GM21619 (cell line): ENCODE results near the gene TAOK3.
A peak's percentile ranks its signal among the peaks of the same experiment; 100 is the strongest.
"Not testable (repeated sequence)": the region's sequence is repeated elsewhere in the genome, so short reads cannot be mapped to it uniquely, and the experiment has no call there.

Experiments used
- ATAC-seq: cut with Tn5 transposase; IDR thresholded peaks from one replicate; pipeline ENCODE4 v1.9.1; 2021; ENCODE audit not compliant: unreplicated experiment

The TAOK3 gene

GRCh38 chr12:118145113-118145797 is 227.5 kb downstream of the TAOK3 start:
- peak; percentile 66 for ATAC-seq

DNA sequence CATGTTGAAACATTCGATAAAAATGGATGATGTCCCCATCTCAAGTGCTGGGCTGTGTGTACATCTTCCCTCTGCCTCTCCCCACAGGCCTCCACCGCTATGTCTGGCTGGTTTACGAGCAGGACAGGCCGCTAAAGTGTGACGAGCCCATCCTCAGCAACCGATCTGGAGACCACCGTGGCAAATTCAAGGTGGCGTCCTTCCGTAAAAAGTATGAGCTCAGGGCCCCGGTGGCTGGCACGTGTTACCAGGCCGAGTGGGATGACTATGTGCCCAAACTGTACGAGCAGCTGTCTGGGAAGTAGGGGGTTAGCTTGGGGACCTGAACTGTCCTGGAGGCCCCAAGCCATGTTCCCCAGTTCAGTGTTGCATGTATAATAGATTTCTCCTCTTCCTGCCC is 228.2 kb downstream of the TAOK3 start:
- ATAC-seq, result no peak

DNA sequence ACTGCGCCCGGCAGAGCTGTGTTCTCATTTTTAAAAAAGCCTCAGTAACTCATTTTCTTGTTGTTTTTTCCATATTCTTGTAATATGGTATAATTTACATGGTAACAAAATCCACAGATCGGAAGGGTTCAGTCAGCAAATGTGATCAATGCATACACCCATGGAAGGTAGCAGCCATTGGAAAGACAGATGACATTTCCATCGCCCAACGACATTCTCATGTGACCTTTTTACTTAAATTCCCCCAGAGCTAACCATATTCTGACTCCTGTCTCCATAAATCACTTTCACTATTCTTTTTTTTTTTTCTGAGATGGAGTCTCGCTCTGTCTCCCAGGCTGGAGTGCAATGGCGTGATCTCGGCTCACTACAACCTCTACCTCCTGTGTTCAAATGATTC is 231.9 kb downstream of the TAOK3 start:
- ATAC-seq, result no peak

- no peak for ATAC-seq
Observed at GRCh38 chr12:118137148-118137678, 235.5 kb downstream of the TAOK3 start.

DNA sequence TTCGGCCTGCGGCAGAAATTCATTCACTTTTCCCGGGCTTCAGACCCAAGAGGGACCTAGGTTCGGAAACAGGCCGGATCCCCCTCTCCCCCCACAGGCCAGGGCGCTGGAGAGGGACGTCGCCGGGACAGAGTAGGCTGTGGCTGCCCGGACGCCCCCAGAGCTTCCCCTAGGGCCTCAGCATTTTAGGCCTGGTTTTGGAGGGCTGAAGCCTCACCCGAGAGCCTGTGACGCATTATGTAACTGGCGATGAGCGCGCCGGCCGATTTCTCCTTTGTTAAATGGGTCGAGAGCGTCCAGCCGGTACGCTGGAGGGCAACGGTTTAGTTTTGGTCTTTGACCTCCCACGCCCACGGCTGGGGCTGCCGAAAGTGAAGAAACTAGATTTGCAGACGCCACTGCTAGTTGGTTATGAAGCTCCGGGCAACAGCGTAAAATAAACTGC is 236.1 kb downstream of the TAOK3 start:
- ATAC-seq, result peak; percentile 38

- peak; percentile 97 for ATAC-seq
Observed at GRCh38 chr12:118135788-118136558, 236.7 kb downstream of the TAOK3 start, which contains the start of gene PEBP1. Gene PEBP1 (plus strand): TSS chr12:118136124. CDS start chr12:118136210, 86 bp downstream.

DNA sequence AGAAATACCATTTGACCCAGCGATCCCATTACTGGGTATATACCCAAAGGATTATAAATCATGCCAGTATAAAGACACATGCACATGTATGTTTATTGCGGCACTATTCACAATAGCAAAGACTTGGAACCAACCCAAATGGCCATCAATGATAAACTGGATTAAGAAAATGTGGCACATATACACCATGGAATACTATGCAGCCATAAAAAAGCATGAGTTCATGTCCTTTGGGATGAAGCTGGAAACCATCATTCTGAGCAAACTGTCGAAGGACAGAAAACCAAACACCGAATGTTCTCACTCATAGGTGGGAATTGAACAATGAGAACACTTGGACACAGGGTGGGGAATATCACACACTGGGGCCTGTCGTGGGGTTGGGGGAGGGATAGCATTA is 243.3 kb downstream of the TAOK3 start:
- ATAC-seq, result not testable (repeated sequence)

DNA sequence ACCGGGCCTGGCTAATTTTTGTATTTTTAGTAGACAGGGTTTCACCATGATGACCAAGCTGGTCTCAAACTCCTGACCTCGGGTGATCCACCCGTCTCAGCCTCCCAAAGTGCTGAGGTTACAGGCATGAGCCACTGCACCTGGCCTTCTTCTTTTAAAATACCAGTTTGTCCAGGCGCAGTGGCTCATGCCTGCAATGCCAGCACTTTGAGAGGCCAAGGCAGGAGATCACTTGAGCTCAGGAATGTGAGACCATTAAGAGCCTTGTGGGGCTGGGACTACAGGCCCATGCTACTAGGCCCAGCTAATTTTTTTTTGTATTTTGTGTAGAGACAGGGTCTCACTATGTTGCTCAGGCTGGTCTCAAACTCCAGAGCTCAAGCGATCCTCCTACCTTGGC is 244.8 kb downstream of the TAOK3 start:
- no peak for ATAC-seq

DNA sequence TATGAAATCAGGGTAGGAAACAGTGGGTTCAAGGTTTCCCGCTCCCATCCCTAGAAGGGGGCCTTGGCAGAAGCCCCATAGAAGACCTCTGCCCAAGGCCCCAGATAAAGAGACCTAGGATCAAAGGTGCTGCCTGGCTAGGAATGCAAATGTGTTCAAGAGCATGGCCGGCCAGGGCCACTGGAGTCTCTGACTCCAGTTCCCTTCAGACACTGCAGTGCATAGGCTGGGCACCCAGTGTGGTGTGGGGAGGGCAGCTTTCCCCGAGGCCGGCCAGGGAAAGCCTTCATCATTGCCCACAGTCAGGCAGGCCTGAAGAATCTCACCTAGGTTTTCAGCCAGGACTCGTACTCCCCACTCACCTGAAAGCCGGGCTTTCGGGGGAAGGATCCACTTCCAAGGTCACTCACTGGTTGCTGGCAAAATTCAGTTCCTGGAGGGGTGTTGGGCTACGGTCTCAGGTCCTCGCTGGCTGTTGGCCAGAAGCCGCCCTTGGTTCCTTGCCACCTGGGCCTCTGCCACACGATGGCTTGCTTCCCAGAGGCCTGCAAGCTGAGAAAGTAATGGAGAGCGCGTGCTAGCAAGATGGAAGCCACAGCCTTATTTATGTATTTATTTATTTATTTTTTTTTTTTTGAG is 246.5 kb downstream of the TAOK3 start:
- ATAC-seq, result no peak

DNA sequence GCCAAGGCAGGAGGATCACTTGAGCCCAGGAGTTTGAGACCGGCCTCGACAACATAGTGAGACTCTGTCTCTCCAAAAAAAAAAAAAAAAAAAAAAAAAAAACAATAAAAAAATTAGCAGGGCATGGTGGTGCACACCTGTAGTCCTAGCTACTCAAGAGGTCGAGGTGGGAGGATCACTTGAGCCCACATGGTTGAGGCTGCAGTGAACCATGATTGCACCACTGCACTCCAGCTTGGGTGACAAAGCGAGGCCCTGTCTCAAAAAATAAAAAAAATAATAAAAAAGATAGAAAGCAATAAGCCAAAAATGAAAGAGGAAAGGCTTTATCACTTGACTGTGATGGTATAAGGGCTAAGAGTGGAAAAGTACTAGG is 247.0 kb downstream of the TAOK3 start:
- no peak for ATAC-seq

DNA sequence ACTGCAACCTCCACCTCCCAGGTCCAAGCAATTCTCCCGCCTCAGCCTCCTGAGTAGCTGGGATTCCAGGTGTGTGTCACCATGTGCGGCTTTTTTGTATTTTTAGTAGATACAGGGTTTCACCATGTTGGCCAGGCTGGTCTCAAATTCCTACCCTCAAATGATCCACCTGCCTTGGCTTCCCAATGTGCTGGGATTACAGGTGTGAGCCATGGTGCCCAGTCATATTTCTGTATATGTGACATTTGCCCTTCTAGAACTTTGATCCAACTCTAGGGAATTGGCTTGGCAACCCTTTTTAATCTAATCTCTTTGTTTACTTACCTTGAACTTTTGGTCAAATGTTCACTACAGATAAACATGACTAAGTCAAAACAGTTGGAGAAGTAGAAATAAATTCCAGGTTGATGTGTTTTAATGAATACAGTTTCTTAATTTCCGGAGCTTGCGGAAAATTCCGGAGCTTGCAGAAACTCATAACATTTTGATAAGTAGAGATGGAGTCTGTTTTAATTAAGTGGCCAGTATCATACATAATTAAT is 248.3 kb downstream of the TAOK3 start:
- ATAC-seq, result no peak

- no peak for ATAC-seq
Observed at GRCh38 chr12:118122264-118122663, 250.4 kb downstream of the TAOK3 start.

- ATAC-seq, result peak; percentile 90
Observed at GRCh38 chr12:118120579-118121363, 251.9 kb downstream of the TAOK3 start.

DNA sequence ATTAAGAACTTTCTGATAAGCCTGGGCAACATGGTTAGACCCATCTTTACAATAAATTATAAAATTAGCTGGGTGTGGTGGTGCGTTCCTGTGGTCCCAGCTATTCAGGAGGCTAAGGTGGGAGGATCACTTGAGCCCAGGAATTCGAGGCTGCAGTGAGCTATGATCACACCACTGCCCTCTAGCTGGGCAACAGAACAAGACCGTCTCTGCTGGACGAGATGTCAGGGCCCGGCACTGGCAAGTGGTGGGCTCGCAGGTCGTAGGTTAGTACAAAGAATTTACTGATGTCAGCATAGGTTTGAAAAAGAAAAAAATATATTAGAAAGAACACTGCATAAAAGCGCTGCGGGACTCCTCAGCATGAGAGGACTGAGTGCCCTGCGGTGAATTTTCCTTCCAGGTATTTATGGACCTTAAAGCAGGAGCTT is 253.2 kb downstream of the TAOK3 start:
- ATAC-seq, result no peak

- ATAC-seq, result no peak
Observed at GRCh38 chr12:118109088-118109487, 263.6 kb downstream of the TAOK3 start.

DNA sequence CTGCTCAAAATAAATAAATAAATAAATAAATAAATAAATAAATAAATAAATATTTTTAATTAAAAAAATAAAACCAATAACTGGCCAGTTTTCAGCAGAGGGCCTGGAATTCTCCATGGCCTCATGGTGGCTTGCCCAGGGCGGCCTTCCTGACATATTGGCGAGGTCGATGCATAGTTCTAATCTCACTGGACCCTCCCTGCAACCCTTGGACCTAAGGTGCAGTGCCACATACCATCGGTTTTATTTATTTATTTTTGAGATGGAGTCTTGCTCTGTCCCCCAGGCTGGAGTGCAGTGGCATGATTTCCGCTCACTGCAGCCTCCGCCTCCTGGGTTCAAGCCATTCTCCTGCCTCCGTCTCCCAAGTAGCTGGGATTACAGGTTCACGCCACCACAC is 265.0 kb downstream of the TAOK3 start:
- ATAC-seq, result no peak

DNA sequence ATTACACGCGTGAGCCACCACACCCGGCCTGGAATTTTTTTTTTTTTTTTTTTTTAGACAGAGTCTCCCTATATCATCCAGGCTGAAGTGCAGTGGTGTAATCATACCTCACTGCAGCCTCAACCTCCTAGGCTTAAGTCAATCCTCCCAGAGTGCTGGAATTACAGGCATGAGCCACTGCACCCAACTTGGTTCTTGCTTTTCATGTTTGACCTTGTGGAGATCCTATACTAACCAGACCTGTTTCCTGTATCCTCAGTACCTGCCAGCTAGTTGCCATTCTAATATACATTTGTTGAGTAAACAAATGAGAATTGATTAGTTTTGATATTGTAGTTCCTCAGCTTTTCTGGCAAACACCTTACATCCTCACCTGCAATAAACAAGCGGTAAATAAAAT is 265.7 kb downstream of the TAOK3 start:
- ATAC-seq, result no peak

DNA sequence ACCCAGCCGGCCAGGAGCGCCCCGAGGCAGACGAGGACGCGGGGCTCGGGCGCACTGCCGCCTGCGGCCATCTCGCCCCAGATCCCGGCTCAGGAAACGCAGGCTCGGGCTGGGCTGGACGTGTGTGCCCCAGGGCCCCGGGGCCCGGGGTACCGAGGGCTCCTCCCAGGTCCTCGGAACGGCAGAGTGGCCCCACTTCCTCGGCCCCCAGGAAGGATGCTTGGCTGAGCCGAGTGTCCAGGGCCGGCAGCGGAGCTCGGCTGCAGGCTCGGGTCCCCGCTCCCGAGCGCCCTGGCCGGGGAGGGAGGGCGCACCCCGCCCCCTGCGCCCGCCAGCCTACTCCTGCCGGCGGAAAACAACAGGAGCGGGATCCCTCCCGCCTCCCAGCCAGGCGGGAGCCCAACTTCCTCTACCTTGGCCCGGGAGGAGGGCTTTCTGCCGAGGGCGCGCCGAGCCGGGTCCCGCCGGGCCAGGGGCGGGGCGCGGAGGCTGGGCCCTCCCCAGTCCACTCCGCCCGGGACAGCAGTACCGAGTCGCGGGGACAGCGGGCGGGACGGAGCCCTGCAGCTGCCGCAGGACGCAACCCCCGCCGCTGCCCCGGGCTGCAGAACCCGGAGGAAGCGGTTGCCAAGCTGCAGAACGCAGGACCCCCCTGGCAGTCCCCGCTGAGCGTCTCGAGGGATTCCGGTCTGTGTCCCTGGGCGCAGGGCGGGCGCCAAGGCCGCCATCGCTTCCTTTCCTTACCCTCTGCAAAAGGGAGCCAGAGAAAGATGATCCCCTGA is 268.9 kb downstream of the TAOK3 start, which contains the start of gene VSIG10:
Gene VSIG10, minus strand, starts transcription at position 411 of the 782 bp plus-strand sequence. Its CDS starts 340 bp downstream, at position 71.
- ATAC-seq, result peak; percentile 42

- no peak for ATAC-seq
Observed at GRCh38 chr12:118103201-118103600, 269.5 kb downstream of the TAOK3 start.

DNA sequence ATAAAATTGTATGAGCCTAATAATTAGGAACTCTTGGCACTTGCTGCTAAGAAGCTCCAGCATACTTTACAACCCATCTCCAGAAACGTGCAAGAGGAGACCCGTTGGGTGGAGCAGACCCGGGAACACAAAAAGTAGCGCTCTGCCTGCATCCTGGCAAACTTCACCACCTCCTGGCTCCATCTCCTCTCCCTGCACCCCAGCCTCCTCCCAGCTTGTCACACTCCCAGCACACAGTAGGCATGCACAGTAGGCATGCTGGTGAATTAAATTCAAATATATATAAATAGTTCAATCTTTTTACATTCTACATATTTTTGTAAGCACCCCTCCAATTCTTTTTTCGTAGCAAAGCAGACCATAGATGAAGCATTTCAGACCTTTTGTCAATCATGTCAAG is 270.1 kb downstream of the TAOK3 start:
- ATAC-seq, result no peak
